Left cardiac atrium (tissue), 4 donors: ENCODE results near the gene CLEC4F. TPM values are rescaled to one million over a fixed set of nuclear protein-coding genes. Genes with fewer than 3 reads are reported as not detected.
A peak's percentile ranks its signal among the peaks of the same experiment; 100 is the strongest.

Experiments
- ATAC-seq, 2 donors: fragments of 200-7000 bp; cut with Tn5 transposase; one replicate each; pipeline ENCODE4 v1.9.1; 2020; ENCODE audit warnings: mild to moderate bottlenecking in 2 of 2, moderate library complexity in 2 of 2
- DNase-seq: peaks from one replicate; pipeline ENCODE4 v3.0.0-alpha.2; 2020
- intact Hi-C, 2 donors: fragments of 100-400 bp; cut with DNase I; formaldehyde crosslinking; loops; one replicate each; pipeline versions ENCODE4 v1.14.1 to v1.15.1; 2022 to 2023
- total RNA-seq, 2 donors: library from RNA; stranded (reverse); fragmentation: NEBNext Ultra II Directional; extraction: Animal tissue kit (Norgen Biotek cat#: 25700); gene quantifications; one replicate each; pipeline ENCODE4 v1.2.1, GENCODE V29; 2021
- donor health status: DM: no; HTN: yes; CAD: no.
- donor health status: DM: no; HTN: yes; CAD: no; lungs with severe emphysema.
- donor health status: DM: yes; HTN: yes; CAD: no.
- donor health status: Dilated cardiomyopathy.

Gene CLEC4F
- total RNA-seq, 2 donors from 2014 or later, result 0.12 to 0.21 TPM

- no peak for DNase-seq
- no peak for ATAC-seq
- intact Hi-C loops, result loop anchor here in 1 of 2 donors (10.0 kb wide), 1 partner anchor 81 kb away; no protein-coding TSS in a partner anchor
Observed at GRCh38 chr2:70793450-70793849, 26.9 kb downstream of the CLEC4F start.

GRCh38 chr2:70790136-70790828 is 30.1 kb downstream of the CLEC4F start, which contains the start of gene FIGLA:
FIGLA (minus strand) TSS chr2:70790643; CDS start chr2:70790638, 5 bp downstream.
- DNase-seq (peak; percentile 25), ATAC-seq (peak; percentile 44 to 50)
- intact Hi-C loops, result loop anchor here in 1 of 2 donors (10.0 kb wide), 1 partner anchor 85 kb away; no protein-coding TSS in a partner anchor

- ATAC-seq (peak; percentile 71 to 85), DNase-seq (peak; percentile 73)
- intact Hi-C loops, result loop anchor here (5.0 to 10.0 kb wide), 2 partner anchors 85 to 158 kb away; no protein-coding TSS in a partner anchor
Observed at GRCh38 chr2:70789304-70790135, 30.9 kb downstream of the CLEC4F start.

GRCh38 chr2:70785137-70785911 is 35.1 kb downstream of the CLEC4F start:
- intact Hi-C loops, result loop anchor here in 1 of 2 donors (5.0 kb wide), 1 partner anchor 162 kb away; no protein-coding TSS in a partner anchor
- ATAC-seq, result no peak
- DNase-seq, result peak; percentile 21

GRCh38 chr2:70784320-70784719 is 36.1 kb downstream of the CLEC4F start:
- intact Hi-C loops, result loop anchor here (5.0 kb wide), 1 partner anchor 127 kb away; no protein-coding TSS in a partner anchor
- ATAC-seq (no peak), DNase-seq (no peak)

GRCh38 chr2:70779911-70780545 is 40.4 kb downstream of the CLEC4F start:
- no peak for DNase-seq
- intact Hi-C loops, result loop anchor here (5.0 kb wide), 1 partner anchor 123 kb away; no protein-coding TSS in a partner anchor
- ATAC-seq, result no peak

- ATAC-seq (no peak), DNase-seq (no peak)
- intact Hi-C loops, result no loop called here
Observed at GRCh38 chr2:70779491-70779890, 40.9 kb downstream of the CLEC4F start.

- intact Hi-C loops, result no loop called here
- DNase-seq (no peak), ATAC-seq (no peak)
Observed at GRCh38 chr2:70778676-70779075, 41.7 kb downstream of the CLEC4F start.

- DNase-seq (no peak), ATAC-seq (no peak)
- intact Hi-C loops, result no loop called here
Observed at GRCh38 chr2:70777450-70777849, 42.9 kb downstream of the CLEC4F start.

GRCh38 chr2:70776266-70776665 is 44.1 kb downstream of the CLEC4F start:
- intact Hi-C loops, result no loop called here
- DNase-seq (no peak), ATAC-seq (no peak)

GRCh38 chr2:70775141-70775540 is 45.3 kb downstream of the CLEC4F start:
- intact Hi-C loops, result no loop called here
- ATAC-seq (no peak), DNase-seq (no peak)

- no peak for DNase-seq
- no peak for ATAC-seq
- intact Hi-C loops, result no loop called here
Observed at GRCh38 chr2:70772486-70773155, 47.8 kb downstream of the CLEC4F start.

- ATAC-seq, result no peak
- intact Hi-C loops, result no loop called here
- DNase-seq, result no peak
Observed at GRCh38 chr2:70771446-70771845, 49.0 kb downstream of the CLEC4F start.

GRCh38 chr2:70769450-70769849 is 50.9 kb downstream of the CLEC4F start:
- DNase-seq (no peak), ATAC-seq (no peak)
- intact Hi-C loops, result no loop called here

GRCh38 chr2:70768590-70769085 is 51.8 kb downstream of the CLEC4F start:
- intact Hi-C loops, result no loop called here
- ATAC-seq, result no peak
- DNase-seq, result no peak

- DNase-seq (peak; percentile 34), ATAC-seq (peak; percentile 66 to 78)
- intact Hi-C loops, result no loop called here
Observed at GRCh38 chr2:70767699-70768589, 52.5 kb downstream of the CLEC4F start, which contains the start of gene ADD2. ADD2 (minus strand) TSS chr2:70768200; CDS start chr2:70706408, 61,792 bp downstream.
